Activated effector memory CD4-positive, alpha-beta T cell treated with anti-CD3 and anti-CD28 coated beads, Interleukin-2, amount 50 U/mL, for 16 hours (primary cell): ENCODE data around the gene PTGIR.

Experiments used
- DNase-seq: peaks from one replicate; pipeline ENCODE4 v3.0.0-alpha.2; 2020

The PTGIR gene

DNA sequence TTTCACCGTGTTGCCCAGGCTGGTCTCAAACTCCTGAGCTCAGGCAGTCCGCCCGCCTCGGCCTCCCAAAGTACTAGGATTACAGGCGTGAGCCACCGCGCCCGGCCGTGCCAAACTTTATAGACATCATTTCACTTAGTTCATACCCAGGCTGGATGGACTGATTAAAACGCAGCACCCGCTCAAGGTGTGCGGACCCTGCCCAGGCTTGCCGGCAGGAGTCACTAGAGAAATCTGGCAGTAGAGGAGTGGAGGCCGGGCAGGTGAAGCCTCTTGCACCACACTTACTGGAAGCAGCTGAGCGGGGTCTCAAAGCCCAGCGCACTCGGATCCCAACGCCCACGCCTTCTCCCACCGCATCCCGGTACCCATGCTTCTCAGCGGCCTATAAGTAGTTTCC is 11.4 kb downstream of the PTGIR start:
- DNase-seq = no peak

DNA sequence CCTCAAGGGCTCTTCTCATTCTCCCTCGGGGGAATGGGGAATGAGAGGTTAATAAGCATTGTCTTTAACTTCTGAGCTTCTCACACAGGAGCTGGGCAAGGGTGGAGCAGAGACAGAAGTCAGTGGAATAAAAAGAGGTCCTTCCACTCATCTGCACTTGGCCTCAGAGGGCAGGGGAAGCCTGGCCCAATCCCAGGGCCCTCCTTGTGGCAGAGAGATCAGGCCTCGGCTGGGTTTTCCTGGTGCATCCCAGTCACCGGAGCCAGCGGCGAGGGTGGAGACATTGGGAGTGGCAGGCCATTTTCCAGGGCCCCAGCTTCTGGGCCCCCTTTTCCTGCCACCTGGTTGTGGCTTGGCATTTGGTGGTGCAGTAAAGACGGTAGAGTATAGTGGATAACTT is 13.1 kb downstream of the PTGIR start:
- no peak for DNase-seq

DNA sequence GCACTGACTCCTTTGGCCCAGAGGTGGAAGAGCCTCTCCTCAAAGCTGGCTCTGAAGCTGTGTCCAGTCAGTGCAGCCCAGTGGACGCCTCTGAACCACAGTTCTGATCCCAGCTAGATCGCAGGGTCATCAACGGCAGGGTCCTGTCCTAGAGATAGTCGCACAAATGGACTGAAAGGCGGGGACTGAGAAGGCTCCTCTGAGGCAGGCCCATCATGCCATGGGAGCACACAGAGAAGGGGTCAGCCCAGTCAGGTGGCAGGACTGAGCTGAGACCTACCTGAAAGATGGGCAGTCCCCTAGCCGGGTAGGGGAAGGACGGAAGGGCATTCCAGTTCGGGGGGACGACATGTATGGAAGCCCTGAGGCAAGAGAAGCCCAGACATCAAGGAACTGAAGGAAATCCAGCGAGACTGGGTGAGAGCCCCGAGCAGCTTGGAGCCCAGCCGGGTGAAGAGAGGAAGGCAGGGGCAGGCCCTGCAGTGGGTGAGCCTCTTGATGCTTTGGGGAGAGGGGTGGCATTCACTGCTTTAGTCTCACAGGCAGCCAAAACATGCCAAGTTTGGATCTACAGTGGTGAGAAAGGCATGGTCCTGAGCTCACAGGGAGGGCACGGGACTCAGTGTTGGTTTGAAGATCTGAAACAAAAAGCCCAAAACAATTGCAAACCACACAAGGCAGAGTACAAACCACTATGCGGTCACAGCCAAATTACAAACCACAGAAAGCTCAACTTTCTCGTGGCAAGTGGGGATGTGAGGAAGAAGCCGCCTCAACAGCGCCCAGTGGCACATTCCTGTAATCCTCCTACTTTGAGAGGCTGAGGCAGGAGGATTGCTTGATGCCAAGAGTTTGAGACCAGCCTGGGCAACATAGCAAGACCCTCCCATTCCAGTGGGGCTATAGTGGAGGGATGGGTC is 13.8 kb downstream of the PTGIR start:
- peak; percentile 65 for DNase-seq

DNA sequence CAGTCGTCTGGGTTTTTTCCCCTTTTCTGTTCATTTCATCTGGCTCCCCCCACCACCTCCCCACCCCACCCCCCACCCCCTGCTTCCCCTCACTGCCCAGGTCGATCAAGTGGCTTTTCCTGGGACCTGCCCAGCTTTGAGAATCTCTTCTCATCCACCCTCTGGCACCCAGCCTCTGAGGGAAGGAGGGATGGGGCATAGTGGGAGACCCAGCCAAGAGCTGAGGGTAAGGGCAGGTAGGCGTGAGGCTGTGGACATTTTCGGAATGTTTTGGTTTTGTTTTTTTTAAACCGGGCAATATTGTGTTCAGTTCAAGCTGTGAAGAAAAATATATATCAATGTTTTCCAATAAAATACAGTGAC is 14.5 kb downstream of the PTGIR start:
- DNase-seq = peak; percentile 41

DNA sequence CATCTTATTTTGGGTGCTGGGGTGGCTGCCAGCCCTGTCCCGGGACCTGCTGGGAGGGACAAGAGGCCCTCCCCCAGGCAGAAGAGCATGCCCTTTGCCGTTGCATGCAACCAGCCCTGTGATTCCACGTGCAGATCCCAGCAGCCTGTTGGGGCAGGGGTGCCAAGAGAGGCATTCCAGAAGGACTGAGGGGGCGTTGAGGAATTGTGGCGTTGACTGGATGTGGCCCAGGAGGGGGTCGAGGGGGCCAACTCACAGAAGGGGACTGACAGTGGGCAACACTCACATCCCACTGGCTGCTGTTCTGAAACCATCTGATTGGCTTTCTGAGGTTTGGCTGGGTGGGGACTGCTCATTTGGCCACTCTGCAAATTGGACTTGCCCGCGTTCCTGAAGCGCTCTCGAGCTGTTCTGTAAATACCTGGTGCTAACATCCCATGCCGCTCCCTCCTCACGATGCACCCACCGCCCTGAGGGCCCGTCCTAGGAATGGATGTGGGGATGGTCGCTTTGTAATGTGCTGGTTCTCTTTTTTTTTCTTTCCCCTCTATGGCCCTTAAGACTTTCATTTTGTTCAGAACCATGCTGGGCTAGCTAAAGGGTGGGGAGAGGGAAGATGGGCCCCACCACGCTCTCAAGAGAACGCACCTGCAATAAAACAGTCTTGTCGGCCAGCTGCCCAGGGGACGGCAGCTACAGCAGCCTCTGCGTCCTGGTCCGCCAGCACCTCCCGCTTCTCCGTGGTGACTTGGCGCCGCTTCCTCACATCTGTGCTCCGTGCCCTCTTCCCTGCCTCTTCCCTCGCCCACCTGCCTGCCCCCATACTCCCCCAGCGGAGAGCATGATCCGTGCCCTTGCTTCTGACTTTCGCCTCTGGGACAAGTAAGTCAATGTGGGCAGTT is 15.1 kb downstream of the PTGIR start:
- DNase-seq = peak; percentile 60

DNA sequence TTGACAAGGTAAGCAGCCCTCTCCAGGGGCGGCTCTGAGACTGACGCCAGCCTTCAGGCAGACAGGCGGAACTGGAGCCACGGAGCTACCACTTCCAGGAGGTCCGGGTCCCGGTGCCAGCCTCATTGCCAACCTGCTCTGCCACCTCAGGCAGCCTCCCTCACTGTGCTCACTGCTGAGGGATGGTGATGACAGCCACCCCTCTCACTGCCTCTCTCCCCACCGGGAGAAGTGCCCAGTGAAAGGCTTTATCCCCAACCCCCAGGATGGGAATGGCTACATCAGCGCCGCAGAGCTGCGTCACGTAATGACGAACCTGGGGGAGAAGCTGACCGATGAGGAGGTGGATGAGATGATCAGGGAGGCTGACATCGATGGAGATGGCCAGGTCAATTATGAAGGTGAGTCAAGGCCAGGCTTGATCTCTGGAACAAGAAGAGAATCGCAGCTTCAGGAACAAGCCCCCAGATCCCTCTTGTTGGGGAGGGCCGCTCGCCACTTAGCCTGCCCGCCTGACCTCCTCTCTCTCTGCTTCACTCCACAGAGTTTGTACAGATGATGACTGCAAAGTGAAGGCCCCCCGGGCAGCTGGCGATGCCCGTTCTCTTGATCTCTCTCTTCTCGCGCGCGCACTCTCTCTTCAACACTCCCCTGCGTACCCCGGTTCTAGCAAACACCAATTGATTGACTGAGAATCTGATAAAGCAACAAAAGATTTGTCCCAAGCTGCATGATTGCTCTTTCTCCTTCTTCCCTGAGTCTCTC is 16.1 kb downstream of the PTGIR start:
- peak; percentile 55 for DNase-seq

DNA sequence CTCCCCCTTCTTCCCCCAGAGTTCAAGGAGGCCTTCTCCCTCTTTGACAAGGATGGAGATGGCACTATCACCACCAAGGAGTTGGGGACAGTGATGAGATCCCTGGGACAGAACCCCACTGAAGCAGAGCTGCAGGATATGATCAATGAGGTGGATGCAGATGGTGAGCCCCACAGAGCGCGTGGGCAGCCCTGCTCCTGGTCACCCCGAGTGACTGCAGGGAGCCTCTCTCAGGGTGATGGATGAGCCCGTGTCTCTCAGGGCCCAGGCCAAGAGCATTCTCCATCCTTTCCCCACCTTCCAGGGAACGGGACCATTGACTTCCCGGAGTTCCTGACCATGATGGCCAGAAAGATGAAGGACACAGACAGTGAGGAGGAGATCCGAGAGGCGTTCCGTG is 16.7 kb downstream of the PTGIR start:
- peak; percentile 27 for DNase-seq

DNA sequence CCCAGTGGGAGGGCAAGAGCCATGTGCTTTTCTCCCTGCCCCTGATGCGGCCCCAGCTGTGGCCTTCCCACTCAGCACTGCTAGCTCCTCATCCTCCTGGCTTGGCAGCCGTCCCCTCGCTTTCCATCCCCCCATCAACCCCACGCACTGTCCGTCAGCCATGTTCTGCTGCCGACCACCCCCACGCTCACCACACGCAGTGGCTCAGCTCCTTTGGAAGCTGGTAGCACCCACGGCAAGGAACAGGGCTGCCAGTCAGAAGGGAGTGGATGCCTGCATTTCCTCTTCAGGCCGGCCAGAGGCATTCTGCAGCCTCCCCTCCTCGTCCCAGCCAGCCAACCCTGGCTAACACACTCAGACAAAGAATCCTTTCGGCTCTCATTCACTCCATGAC is 17.4 kb downstream of the PTGIR start:
- DNase-seq = peak; percentile 47

DNA sequence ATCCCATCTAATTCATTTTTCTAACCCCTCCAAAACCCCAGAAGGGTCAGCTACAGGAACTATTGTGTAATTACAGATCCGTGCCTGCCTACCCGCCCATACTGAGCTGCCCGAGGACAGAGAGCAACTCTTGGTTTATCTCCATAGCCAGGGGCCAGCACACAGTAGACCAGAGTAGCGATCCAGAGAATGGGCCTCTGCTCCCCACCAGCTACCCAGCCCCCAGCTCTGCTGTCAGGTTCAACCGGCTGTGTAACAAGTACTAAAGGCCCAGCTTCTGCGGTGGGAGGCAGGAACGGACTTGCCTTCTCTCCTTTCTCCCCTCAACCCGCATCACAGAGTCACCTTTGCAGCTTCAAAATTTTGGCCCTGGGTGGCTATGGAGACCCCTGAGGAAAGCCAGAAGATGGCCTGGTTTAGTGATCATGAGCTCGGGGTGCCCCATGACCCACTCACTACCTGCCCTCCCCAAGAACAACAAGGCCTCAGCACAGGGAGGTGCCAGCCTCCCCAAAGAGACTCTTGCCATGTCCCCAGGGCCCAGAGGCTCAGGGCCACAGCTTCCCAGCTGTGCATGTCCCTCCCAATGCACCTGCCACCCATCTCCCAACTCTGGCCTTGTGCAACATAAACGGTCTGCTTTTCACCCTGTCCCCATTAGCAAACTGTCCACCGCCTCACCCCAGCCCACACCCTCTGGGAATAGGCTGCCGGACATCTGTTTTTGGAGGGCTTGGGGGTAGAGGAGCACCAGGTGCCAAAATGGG is 18.0 kb downstream of the PTGIR start:
- peak; percentile 51 for DNase-seq

DNA sequence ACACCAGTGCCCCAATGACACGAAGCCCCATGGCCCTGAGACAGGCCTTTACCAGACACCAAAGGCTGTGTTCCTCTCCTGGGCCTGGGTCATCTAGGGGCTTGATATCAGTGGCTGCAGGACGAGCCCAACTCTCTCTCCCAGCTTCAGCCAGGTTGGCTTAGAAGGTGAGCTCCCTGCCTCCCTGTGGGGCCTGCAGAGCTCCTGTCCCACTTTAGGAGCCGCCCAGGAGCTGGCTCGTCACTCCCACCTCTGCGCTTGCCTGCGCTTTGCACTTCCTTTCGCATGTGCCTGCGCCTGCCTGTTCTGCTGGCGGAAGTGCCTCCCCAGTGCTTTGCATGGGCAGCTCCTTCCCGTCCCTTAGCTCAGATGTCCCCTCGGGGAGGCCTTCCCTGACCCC is 18.9 kb downstream of the PTGIR start:
- DNase-seq = peak; percentile 45

DNA sequence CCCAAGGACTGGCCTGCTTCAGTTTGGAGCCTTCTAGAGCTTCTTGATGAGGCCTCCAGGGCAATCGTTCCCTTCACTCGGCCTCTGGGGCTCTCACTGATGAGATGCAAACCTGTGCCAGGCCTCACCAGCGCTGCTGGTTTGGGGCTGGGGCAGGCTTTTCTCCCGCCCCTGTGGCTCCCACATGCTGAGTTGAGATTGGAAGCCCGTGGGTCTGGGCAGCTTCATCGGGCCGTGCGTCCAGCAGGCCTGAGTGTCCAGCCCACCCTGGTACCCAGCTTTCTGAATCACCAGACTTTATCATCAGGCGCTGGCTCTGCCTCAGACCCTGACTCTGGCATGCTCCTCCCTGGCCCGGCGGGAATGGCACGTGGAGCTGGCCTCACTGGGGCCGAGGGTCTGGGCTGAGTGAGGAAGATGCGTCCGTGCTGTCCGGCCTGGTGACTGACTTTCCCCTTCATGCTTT is 19.5 kb downstream of the PTGIR start:
- DNase-seq = peak; percentile 48

DNA sequence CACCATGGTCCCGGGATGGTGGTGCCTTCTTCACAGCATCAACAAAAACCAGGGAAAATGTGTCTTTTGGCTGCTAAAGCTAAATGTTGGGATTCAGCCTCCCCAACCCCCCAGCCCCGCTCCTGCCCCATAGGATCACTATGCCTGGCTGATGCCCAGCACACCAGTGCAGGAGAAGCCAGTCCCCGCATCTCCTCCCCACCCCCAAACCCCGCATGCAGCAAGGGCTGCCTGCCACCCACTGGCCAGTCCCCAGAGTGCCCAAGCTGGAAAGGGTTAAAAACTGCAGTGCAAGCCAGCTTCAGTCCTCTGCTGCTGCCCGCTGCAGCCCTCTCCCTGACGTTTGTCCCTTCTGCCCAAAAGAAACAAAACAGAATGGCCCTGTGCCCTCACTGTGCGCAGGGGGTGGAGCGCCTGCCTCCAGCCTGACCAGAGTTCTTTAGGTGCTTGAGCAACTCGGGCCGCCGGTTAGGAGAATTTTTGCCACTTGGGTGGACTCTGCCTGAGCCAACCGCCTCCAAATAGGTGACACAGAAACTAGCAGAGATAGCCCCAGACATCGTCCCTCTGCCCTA is 20.0 kb downstream of the PTGIR start:
- DNase-seq = peak; percentile 56

DNA sequence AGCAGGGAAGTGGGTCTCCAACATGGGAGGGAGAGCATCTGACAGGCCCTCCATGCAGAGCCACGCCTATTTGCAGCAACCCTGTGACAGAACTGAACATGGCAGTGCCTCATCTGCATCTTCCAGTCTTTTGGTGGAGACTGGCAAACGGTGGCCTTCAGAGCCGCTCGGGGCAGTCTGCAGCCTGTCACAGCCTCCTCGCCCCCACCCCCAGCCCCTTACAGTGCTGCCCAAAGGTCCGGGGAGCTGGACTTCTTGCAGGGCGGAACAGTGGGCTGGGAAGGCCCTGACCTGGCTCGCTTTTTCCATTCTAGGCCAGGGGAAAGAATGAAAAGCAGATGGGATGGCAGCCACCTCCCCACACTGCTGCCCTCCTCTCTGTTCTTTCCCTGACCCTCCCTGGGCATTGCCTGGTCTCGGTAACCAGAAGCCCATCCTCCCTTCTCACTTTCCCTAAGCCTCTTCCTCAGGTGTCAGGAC is 21.1 kb downstream of the PTGIR start:
- DNase-seq = peak; percentile 61

DNA sequence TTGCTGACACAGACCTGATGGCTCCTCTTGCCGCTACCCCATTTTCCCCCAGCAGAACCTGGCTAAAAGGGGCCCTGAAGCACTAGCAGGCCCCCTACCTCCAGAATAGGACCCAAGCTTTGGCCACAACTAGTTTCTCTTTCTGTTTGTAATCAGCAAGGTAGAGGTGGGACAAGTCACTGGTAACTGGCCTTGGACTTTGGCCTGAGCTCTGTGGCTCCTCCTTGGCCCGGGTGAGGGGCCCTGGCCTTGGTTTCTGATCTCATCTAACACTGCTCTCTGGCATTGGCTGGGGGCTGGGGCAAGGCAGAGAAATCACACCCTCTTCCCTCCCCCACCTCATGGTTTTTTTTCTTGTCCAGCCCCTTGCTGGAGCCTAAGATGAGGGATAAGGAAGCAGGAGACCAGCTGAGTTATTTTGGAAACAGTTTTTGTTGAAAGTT is 21.7 kb downstream of the PTGIR start:
- DNase-seq = no peak

DNA sequence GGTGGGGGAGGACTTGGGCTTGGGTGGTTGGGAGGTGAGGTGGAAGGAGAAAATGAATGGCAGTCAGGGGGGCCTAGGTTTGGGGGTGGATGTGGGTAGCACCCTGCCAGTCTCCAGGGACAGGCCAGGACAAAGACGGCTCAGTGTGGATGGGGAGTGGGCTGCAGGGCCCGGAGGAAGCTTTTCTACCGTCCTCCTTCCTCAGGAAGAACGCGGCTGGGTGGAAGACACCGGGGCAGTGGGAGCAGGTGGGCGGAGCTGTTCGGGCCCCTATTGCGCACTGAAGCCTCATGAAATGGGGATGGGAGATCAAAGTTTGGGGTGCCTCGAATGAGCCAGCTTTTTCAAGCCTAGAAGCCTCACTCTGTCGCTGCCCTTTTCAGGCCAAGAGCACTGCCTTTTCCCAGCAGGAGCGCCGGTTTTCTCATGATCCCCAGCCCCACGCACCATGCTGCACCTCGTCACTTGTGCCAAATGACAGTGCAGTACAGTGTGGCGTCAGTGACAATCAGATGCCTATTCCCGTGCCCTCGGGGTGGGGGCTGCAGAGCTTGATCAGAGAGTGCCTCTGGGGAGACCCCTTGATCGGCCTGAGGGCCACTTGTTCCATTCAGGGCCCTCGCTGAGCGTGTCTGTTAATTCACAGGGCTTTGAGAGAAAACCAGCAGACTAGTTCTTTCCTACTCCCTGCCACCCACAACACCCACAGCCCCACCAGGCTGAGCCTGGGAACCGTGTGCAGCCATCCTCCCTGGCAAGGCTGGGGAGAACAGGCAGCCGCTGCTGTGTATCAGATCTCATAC is 22.3 kb downstream of the PTGIR start:
- peak; percentile 85 for DNase-seq

DNA sequence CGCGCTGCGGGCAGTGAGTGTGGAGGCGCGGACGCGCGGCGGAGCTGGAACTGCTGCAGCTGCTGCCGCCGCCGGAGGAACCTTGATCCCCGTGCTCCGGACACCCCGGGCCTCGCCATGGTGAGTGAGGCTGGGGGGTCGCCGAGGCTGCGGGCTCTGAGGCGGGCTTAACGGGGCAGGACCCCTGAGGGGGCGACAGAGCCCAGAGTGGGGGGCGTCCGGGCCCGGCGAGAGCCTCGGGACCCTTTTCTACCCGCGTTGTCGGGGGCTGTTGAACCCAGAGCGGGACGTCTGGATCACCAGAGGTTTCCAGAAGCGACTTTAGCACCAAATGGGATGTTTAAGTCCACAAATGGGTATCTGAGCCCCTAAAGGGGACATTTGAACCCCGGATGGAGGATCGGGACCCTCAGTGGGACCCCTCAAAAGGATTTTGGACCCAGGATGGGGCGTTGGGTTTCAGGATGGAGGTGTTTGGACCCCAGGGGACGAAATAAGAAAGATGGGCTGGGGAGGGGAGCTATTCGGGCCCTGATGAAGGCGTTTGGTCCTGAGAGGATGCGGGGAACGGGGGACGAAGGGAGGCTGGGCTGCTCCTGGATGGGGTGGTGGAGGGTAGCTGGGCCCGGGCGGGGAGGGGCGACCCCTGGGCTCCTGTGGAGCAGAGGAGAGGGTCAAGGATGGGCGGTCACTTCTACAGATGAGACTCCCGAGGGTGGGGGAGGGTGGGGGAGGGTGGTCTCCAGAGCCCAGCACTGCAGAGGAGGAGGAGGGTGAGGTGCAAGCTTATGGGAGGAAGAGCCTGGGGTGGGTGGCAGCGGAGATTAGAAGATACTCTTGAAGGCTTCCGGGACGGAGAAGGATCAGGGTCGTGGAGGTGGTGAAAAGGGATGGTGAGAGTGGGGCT is 23.3 kb downstream of the PTGIR start, which contains the start of gene CALM3:
Gene CALM3, plus strand, starts transcription at position 13 of the 907 bp plus-strand sequence. Its CDS starts 105 bp downstream, at position 118.
- no peak for DNase-seq

DNA sequence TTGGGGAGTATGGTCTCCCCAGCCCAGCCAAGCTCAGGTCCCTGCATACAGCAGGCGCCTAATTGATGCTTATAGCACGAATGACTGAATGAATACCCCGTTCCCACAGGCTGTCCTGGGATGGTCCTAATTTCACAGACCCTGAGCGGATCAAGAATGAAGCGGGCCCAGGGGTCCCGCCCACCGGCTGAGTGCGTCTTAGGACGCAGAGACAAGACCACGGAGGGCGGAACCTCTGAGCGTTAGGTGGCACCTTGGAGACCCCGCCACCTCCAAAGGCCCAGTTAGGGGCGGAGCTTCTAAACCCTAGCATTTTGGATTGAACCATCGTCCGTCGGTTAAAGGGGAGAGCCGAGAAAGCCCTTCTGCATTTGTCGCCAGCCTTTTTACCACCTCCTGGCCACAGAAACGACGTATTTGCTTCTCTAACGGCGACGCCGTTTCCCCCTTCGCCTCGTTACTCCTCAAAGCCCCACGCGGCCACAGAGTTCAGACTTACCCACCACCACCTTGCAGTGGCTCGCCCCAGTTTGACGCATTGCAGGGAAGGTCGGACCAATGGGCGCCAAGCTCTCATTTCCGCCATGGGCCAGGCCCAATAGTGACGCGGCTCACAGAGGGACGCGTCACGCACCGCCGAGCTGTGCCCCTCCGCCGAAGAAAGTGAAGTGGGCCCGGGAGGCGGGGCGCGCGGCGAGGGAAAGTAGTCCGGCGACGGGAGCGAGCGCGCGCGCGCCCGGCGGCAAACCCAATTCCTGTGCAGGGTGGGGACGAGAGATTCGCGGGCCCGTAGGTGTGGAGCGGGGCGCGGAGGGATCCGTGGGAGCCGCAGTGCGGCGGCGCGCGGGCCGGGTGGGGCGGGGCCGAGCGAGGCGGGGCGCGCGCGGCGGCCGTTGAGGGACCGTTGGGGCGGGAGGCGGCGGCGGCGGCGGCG is 24.2 kb downstream of the PTGIR start:
- DNase-seq = peak; percentile 99

DNA sequence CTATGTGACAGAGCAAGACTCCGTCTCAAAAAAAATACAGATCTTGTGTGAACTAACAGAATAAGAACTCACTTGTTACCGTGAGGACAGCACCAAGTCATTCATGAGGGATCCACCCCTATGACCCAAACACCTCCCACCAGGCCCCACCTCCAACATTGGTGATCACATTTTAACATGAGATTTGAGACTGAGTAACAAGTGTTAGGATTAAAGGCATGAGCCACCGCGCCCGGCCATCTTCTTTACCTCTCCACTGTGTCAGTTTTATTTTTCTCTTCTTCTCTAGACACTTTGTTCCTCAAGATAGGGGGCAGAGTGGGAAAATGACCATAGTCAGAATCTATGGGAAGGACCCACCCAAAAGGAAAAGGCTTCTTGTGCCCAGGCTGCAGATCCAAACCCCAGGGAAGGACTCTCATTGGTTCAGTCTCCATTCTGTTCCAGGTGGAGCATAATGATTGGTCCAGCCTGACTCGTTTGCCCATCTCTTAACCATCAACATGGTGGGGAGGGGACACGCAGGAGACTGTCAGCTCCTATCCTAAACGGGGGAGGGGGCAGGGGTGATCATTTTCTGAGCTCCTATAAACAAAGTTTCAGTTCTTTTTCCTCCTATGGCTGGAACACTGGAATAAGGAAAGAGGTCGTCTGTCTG is 25.0 kb downstream of the PTGIR start:
- DNase-seq = no peak
